Colonic mucosa (tissue), 4 donors: ENCODE data around the gene PRAMEF7. TPM values are rescaled to one million over a fixed set of nuclear protein-coding genes. Genes with fewer than 3 reads are reported as not detected.
"Not testable (repeated sequence)": the region's sequence is repeated elsewhere in the genome, so short reads cannot be mapped to it uniquely, and the experiment has no call there.

Experiments
- DNase-seq: peaks from one replicate; pipeline ENCODE4 v3.0.0-alpha.2; 2020
- H3K27ac ChIP-seq: fragments of 200-600 bp; one replicate; pipeline ENCODE4 v1.8.0; 2021
- H3K27me3 ChIP-seq: fragments of 200-600 bp; one replicate; pipeline ENCODE4 v1.8.0; 2021
- H3K36me3 ChIP-seq: fragments of 200-600 bp; one replicate; pipeline ENCODE4 v1.8.0; 2021
- H3K4me1 ChIP-seq: fragments of 200-600 bp; one replicate; pipeline ENCODE4 v1.8.0; 2021; ENCODE audit warnings: mild to moderate bottlenecking
- H3K4me3 ChIP-seq: fragments of 200-600 bp; one replicate; pipeline ENCODE4 v1.8.0; 2021
- H3K9ac ChIP-seq, 2 donors: one replicate each; pipeline ENCODE4 v1.7.0; 2013; ENCODE audit warnings: control low read depth in 2 of 2, low read depth in 2 of 2, low read length in 2 of 2
- H3K9me3 ChIP-seq: fragments of 200-600 bp; one replicate; pipeline ENCODE4 v1.8.0; 2021
- intact Hi-C: fragments of 100-400 bp; cut with DNase I; formaldehyde crosslinking; loops from one replicate; pipeline ENCODE4 v1.14.1; 2022
- total RNA-seq, 2 donors: library from RNA; stranded (reverse); fragmentation: NEBNext Ultra II Directional in 1 of 2; extraction: Animal tissue kit (Norgen Biotek cat#: 25700) in 1 of 2; gene quantifications; one replicate each; pipeline ENCODE4 v1.2.1, GENCODE V29; 2021
- donor health status: healthy.
- donor health status: DM: no; HTN: no; CAD: no.
- donor health status: DM: no; HTN: no; CAD: no.

PRAMEF7 gene
- not detected for total RNA-seq

- H3K4me3 ChIP-seq, H3K9me3 ChIP-seq, H3K36me3 ChIP-seq, H3K27ac ChIP-seq, DNase-seq, H3K27me3 ChIP-seq, intact Hi-C loops, H3K9ac ChIP-seq, H3K4me1 ChIP-seq: not testable (repeated sequence)
These were observed at the start of gene PRAMEF7 for GRCh38 chr1:12916310-12916709. Gene PRAMEF7, plus strand, starts transcription at chr1:12916610. Its CDS starts 1,083 bp downstream, at chr1:12917693.

- intact Hi-C loops, H3K9ac ChIP-seq, H3K36me3 ChIP-seq, DNase-seq, H3K9me3 ChIP-seq, H3K4me3 ChIP-seq, H3K27me3 ChIP-seq, H3K27ac ChIP-seq, H3K4me1 ChIP-seq: not testable (repeated sequence)
These were observed 38.0 kb upstream of the PRAMEF7 start for GRCh38 chr1:12878453-12878852.

GRCh38 chr1:12886101-12886500 is 30.3 kb upstream of the PRAMEF7 start, which contains the start of gene PRAMEF4:
Gene PRAMEF4, minus strand, starts transcription at chr1:12886201. Its CDS starts 2,807 bp downstream, at chr1:12883394.
- H3K9ac ChIP-seq, H3K4me1 ChIP-seq, intact Hi-C loops, H3K36me3 ChIP-seq, H3K27ac ChIP-seq, H3K4me3 ChIP-seq, H3K27me3 ChIP-seq, H3K9me3 ChIP-seq, DNase-seq: not testable (repeated sequence)

- H3K27me3 ChIP-seq, H3K9ac ChIP-seq, H3K4me1 ChIP-seq, intact Hi-C loops, H3K27ac ChIP-seq, H3K4me3 ChIP-seq, H3K36me3 ChIP-seq, H3K9me3 ChIP-seq, DNase-seq: not testable (repeated sequence)
These were observed 18.2 kb upstream of the PRAMEF7 start, which contains the start of gene PRAMEF10 for GRCh38 chr1:12898170-12898569. Gene PRAMEF10, minus strand, starts transcription at chr1:12898270. Its CDS starts 2,423 bp downstream, at chr1:12895847.

- H3K4me3 ChIP-seq, H3K9ac ChIP-seq, H3K27me3 ChIP-seq, H3K4me1 ChIP-seq, H3K27ac ChIP-seq, H3K9me3 ChIP-seq, H3K36me3 ChIP-seq, intact Hi-C loops, DNase-seq: not testable (repeated sequence)
These were observed 17.2 kb upstream of the PRAMEF7 start for GRCh38 chr1:12899186-12899585.

- H3K27ac ChIP-seq, H3K9me3 ChIP-seq, H3K4me3 ChIP-seq, intact Hi-C loops, H3K36me3 ChIP-seq, H3K9ac ChIP-seq, DNase-seq, H3K4me1 ChIP-seq, H3K27me3 ChIP-seq: not testable (repeated sequence)
These were observed 12.4 kb upstream of the PRAMEF7 start for GRCh38 chr1:12903793-12904572.

- H3K4me1 ChIP-seq, H3K27ac ChIP-seq, H3K36me3 ChIP-seq, H3K4me3 ChIP-seq, H3K9ac ChIP-seq, H3K27me3 ChIP-seq, H3K9me3 ChIP-seq, intact Hi-C loops, DNase-seq: not testable (repeated sequence)
These were observed 5.3 kb downstream of the PRAMEF7 start for GRCh38 chr1:12921749-12922148.

GRCh38 chr1:12924368-12924767 is 8.0 kb downstream of the PRAMEF7 start:
- intact Hi-C loops: not testable (repeated sequence)

GRCh38 chr1:12947480-12947879 is 31.1 kb downstream of the PRAMEF7 start, which contains the start of gene PRAMEF6:
Gene PRAMEF6, minus strand, starts transcription at chr1:12947580. Its CDS starts 5,062 bp downstream, at chr1:12942518.
- H3K27me3 ChIP-seq, H3K4me3 ChIP-seq, H3K36me3 ChIP-seq, H3K9ac ChIP-seq, H3K9me3 ChIP-seq, intact Hi-C loops, H3K27ac ChIP-seq, DNase-seq, H3K4me1 ChIP-seq: not testable (repeated sequence)

More at GRCh38 chr1:12924368-12924767, 8.0 kb downstream of the PRAMEF7 start:
- H3K9me3 ChIP-seq, H3K4me3 ChIP-seq, H3K4me1 ChIP-seq, H3K27me3 ChIP-seq, DNase-seq, H3K9ac ChIP-seq, H3K36me3 ChIP-seq, H3K27ac ChIP-seq: not testable (repeated sequence)

Other genes starting within 250 kb of the PRAMEF7 start
- not detected for gene AADACL3, start 200.5 kb upstream of the PRAMEF7 start, total RNA-seq
- gene CFAP107, start 170.4 kb upstream of the PRAMEF7 start, total RNA-seq: not detected
- not detected for gene PRAMEF12, start 142.9 kb upstream of the PRAMEF7 start, total RNA-seq
- not detected for gene PRAMEF1, start 125.2 kb upstream of the PRAMEF7 start, total RNA-seq
- gene PRAMEF11, start 85.2 kb upstream of the PRAMEF7 start, total RNA-seq: not detected
- gene HNRNPCL1, start 67.9 kb upstream of the PRAMEF7 start, total RNA-seq: not detected
- gene PRAMEF2, start 59.5 kb upstream of the PRAMEF7 start, total RNA-seq: not detected
- gene PRAMEF4, start 30.4 kb upstream of the PRAMEF7 start, total RNA-seq: not detected
- gene PRAMEF10, start 18.3 kb upstream of the PRAMEF7 start, total RNA-seq: not detected
- gene PRAMEF6, start 31.0 kb downstream of the PRAMEF7 start, total RNA-seq: not detected
- gene PRAMEF27, start 140.0 kb downstream of the PRAMEF7 start, total RNA-seq: not detected
- gene HNRNPCL3, start 144.2 kb downstream of the PRAMEF7 start, total RNA-seq: not detected
- not detected for gene PRAMEF25, start 154.2 kb downstream of the PRAMEF7 start, total RNA-seq
- gene HNRNPCL2, start 200.2 kb downstream of the PRAMEF7 start, total RNA-seq: not detected
- gene PRAMEF26, start 239.4 kb downstream of the PRAMEF7 start, total RNA-seq: not detected
- gene HNRNPCL4, start 249.0 kb downstream of the PRAMEF7 start, total RNA-seq: not detected